GM21825 (cell line): ENCODE measurements around the gene ANO7.

Source experiments
- ATAC-seq: cut with Tn5 transposase; IDR thresholded peaks from one replicate; pipeline ENCODE4 v1.9.1; 2021; ENCODE audit warnings: mild to moderate bottlenecking, moderate library complexity; ENCODE audit not compliant: unreplicated experiment

ANO7 gene

DNA sequence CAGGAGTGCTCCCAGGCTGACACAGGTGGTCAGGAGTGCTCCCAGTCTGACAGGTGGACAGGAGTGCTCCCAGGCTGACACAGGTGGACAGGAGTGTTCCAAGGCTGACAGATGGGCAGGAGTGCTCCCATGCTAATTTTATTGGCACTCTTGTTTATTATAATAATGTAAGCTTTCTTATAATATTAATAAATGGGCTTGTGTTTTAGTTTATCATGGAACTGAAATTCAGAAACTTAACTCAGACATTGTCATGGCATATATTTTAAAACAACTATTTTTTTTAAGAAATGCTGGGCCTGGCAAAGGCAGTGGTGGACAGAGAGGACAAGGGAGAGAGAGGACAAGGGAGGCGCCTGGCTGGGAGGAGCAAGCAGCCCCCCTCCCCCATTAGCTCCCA, 18.7 kb downstream of the ANO7 start:
- no peak for ATAC-seq

DNA sequence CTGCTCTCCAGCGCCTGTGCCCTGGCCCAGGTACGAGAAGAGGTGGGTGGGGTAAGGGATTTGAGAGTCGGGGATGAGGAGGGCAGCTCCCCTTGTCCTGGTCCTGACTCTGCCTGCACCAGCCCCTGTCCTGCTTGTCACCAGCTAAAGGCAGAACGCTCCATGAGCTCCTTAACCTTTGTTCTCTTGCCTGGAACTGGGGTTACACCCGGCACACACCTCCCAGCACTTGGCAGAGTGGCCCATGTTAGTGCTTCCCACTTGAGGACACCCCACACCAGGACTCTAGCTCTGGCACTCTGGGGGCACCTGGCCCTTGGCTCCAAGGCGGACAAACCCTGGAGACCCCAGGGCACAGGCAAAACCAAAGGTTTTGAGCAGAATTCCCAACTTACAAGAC, 19.2 kb downstream of the ANO7 start:
- no peak for ATAC-seq

DNA sequence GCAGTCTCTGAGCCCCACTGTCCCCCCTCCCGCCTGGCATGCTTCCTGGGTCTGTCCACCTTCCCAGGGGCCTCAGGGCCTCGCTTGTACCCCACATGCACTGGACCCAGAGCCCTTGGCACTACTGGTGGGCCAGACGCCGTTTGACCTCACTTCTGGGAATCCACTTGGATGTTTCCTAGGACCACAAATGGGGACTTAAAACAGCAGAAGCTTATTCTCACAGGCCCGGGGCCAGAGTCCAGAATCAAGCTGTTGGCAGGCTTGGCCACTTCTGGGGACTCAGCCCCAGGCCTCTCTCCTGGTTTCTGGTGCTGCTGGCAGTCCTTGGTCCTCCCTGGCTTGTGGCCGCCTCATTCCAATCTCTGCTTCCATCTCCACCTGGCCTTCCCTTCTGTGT, 19.6 kb downstream of the ANO7 start:
- ATAC-seq = no peak

DNA sequence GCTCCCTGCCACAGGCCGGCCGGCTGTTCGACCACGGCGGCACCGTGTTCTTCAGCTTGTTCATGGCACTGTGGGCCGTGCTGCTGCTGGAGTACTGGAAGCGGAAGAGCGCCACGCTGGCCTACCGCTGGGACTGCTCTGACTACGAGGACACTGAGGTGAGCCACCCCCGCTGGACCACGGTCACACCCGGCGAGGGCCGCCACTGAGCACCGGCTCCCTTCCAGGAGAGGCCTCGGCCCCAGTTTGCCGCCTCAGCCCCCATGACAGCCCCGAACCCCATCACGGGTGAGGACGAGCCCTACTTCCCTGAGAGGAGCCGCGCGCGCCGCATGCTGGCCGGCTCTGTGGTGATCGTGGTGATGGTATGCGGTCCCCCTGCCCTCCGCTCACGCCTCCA, 20.8 kb downstream of the ANO7 start:
- no peak for ATAC-seq

DNA sequence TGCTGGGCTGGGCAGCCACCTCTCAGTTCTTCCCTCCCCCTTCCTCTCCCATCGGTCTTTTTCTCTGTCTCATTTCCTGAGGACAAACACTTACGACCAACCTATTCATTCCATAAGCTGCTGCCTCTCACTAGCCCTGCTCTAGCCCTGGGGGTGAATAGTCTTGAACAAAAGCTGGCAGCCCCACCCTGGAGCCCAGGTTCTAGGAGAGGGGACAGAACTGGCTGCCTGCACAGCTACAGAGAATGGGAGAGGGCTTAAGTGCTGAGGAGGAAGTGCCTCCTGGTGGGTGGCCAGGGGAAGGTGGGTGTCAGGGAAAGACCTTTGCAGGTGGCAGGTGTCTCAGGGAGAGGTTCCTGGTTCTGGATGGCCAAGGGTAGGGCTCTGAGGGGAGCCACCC, 22.8 kb downstream of the ANO7 start:
- ATAC-seq = no peak

DNA sequence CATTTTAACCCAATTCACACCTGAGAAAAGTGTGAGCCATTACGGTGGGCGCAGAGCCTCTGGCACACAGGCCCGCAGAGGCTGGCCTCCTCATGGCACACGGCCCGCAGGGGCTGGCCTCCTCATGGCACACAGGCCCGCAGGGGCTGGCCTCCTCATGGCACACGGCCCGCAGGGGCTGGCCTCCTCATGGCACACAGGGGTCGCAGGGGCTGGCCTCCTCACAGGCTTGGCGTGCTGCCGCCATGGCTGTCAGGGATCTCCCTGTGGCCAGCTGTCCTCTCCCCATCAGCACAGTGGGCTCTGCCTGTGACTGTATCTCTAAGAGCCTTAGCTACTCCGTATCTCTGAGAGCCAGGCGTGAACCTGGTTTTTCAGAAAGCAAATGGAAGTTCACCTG, 24.6 kb downstream of the ANO7 start:
- no peak for ATAC-seq

DNA sequence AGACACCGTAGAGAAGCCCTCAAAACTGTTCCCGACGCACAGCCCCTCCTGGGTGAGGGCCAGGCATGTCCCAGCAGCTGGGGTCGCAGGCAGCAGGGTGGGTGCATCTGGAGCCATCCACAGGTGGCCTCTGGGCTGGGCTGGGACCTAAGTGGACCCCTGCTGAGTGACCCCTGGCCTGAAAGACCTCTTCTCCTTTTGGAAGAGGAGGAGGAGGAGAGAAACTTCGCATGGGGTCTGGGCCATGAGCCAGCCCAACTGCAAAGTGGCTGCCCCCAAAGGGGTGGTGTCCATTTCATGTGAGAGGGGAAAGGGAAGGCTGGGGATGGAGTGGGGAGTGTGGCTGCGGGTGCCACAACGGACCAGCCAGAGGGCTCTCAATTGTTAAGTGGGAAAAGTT, 25.1 kb downstream of the ANO7 start:
- ATAC-seq = no peak

DNA sequence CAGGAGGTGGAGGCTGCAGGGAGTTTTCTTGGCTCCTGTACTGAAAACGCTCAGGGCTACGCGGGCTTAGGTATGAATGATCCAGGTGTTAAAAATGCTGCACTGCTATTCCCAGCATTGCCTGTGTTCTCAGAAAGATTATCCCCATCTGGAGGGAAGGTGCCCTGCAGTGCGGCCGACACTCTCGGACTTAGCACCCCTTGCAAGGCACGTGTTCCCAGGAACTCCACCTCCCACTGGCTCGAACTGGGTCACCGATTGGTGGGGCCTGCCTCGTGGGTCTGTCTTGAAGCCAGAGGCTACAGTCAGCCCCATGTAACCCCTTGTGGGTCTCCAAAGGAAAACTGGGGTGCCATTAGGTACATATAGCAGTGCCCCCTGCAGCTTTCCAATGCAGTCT, 25.7 kb downstream of the ANO7 start:
- no peak for ATAC-seq

DNA sequence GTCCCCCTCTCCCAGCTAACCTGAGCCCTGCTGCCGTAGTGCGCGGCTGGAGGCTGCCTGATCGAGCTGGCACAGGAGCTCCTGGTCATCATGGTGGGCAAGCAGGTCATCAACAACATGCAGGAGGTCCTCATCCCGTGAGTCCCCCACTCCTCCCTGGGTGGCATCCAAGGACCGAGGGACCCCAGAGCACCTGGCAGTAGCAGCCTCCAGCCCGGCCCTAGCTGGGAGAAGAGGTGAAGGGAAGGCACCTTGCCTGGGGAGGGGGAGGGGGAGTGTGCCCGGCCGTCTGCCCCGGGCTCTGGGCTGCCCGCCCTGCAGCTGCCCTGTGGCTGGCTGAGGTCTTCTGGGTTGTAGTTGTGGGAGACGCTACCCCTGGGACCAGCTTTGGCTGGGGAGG, 26.3 kb downstream of the ANO7 start:
- no peak for ATAC-seq

DNA sequence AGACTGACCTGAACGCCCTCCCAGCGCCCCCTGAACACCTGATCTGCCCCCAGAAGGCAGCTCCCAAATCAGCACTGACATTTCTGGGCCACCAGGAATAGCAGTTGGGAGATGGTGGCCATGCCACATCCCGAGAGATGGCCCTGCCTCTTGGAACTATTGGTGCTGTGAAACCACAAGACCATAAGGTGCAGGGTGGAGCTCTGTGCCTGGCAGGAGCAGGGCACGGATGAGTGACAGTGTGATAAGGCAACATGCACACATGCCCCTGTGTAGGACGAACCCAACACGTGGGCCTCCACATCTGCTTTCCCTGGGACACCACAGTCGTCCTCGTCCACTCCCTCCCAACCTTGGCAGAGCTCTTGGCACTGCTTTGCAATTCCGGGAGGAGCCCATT, 26.9 kb downstream of the ANO7 start:
- no peak for ATAC-seq

DNA sequence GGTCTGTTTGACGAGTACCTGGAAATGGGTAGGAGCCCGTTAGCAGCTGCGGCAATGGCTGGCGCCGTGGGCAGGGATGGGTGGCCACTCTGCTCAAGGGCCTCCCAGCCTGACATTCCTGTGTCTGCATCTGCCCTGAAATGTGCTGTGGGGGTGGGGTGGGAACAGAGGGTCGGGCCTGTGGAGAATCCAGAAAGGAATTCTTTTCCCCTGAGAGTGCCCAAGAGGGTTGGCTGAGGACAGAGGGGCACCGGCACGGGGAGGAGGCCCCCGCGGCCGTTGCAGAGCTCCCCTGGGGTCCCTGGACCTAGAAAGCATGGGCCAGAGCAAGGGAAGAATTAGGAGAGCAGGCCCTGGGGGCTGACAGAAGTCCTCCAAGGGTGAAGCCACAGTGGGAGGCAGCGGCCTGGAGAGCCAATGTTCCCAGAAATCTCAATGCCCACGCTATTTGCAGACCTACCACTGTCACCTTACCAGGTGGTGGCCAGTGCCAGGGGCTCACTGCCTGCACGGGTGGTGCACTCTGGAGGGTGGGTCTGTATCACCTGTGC, 27.8 kb downstream of the ANO7 start:
- ATAC-seq = no peak

DNA sequence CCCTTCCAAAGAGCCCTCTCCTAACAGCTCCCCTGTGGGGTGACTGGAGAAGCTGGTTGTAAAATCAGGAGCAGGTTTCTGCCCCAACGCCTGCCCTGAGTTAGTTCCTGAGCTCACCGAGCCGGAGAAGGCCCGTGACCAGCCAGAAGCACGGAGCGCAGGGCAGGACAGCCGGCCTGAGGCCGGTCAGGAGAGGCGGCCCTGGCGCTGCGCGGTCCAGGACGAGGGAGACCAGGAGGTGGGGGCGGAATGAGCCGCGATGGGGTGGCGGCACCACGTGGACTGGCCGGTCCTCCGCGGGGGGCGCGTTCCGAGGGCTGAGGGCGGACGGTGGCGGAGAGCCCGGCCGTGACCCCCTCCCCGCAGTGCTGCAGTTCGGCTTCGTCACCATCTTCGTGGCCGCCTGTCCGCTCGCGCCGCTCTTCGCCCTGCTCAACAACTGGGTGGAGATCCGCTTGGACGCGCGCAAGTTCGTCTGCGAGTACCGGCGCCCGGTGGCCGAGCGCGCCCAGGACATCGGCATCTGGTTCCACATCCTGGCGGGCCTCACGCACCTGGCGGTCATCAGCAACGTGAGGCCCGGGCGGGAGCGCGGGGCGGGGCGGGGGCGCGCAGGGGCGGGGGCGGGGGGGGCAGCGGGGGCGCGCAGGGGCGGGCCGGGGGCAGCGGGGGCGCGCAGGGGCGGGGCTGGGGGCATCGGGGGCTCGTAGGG, 29.0 kb downstream of the ANO7 start:
- peak; percentile 50 for ATAC-seq

DNA sequence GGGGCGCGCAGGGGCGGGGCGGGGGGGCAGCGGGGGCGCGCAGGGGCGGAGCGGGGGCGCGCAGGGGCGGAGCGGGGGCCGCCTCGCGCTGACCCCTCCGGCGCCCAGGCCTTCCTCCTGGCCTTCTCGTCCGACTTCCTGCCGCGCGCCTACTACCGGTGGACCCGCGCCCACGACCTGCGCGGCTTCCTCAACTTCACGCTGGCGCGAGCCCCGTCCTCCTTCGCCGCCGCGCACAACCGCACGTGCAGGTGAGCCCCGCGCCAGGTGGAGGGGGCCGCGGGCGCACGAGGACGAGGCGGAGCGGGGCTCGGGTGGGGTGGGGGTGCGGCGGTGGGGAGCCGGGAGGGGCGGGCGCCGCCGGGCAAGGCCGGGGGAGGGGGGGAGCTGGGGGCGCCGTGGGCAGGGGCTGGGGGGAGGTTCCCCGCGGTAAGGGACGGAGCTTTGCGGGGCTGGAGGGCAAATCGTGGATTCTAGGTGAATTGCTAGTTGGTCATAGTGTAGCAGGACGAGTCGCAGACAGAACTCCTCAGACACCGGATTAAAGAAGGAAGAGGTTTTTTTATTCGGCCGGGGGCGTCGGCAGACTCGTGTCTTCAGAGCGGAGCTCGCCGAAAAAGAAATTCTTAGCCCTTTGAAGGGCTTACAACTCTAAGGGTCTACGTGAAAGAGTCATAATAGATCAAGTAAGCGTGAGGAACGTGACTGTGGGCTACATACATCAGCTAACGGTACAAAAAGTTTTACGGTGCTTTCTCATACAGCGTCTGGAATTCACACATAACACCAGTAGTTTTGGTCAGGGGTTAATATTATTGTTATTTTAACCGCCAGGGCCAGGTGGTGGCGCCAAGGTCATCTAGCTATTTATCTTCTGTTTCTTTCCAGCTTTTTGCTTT, 29.9 kb downstream of the ANO7 start:
- no peak for ATAC-seq

DNA sequence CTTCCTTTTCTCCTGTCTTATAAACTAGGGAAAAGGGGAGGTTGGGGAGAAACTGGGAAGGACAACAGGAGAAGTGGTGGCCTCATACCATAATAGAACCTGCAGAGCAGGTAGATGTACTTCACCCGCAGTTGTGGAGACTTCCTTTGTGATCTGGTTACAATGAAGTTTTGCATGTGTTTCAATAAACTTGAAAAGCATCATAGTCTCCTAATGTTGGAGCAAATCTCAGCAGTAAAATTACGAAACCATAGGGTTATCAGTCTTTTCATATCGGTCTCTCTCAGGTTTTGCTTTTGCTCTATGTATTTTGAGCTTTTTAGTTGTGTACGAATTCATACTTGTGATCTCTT, 30.5 kb downstream of the ANO7 start:
- no peak for ATAC-seq

DNA sequence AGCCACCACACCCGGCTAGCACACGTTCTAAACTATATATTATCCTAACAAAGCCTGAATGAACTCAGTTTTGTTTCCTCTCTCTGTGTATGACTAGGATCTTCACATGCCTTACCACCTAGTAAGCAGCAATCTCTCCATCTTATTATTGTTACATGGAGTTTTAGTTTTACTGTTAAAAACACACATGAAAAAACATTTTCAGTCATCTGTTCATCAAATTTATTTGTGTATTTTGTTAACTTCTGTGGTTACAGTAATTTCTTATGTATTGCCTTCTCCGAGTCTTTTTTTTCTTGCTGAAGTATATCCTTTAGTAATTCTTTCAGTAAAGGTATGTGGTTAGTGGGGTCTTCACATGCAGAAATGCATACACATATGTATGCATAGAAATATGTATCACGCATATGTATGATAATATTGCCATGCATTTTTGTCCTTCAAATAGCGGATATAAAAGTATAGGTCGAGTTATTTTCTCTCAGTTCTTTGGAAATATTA, 31.4 kb downstream of the ANO7 start:
- ATAC-seq = no peak

DNA sequence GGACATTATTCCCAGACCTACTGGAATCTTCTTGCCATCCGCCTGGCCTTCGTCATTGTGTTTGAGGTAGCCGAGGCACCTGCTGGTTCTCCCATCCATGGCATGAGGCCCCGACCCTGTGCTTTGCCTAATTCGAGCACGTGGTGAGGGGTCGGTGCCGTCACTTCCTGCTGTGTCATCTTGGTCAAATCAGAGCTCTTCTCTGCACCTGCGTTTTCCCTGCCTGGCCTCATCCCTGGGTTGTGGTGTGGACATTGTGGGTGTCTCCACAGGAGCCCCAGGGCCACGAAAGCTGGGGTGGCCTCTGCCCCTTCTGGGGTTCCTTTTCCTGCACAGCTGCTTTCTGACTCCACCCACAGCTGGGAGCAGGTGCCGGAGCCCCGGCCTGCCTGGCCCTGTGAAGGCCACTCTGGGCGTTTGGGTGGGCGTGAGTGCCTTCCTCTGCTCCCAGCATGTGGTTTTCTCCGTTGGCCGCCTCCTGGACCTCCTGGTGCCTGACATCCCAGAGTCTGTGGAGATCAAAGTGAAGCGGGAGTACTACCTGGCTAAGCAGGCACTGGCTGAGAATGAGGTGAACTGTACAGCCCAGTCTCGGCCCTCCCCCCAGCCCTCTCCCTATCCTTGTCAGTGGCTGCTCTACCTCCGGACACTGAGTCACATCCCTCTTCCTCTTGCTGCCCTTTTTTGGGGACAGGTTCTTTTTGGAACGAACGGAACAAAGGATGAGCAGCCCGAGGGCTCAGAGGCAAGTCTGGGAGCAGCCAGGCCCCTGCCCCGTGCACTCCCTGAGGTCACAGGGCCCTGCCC, 34.9 kb downstream of the ANO7 start:
- ATAC-seq = no peak

DNA sequence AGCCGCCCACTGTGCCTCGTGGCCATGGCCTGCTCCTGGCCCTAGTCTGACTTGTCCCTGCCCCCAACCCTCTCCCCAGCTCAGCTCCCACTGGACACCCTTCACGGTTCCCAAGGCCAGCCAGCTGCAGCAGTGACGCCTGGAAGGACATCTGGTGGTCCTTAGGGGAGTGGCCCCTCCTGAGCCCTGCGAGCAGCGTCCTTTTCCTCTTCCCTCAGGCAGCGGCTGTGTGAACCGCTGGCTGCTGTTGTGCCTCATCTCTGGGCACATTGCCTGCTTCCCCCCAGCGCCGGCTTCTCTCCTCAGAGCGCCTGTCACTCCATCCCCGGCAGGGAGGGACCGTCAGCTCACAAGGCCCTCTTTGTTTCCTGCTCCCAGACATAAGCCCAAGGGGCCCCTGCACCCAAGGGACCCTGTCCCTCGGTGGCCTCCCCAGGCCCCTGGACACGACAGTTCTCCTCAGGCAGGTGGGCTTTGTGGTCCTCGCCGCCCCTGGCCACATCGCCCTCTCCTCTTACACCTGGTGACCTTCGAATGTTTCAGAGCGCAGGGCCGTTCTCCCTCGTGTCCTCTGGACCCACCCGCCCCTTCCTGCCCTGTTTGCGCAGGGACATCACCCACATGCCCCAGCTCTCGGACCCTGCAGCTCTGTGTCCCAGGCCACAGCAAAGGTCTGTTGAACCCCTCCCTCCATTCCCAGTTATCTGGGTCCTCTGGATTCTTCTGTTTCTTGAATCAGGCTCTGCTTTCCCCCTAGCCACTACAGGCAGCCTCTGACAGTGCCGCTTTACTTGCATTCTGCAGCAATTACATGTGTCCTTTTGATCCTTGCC, 35.8 kb downstream of the ANO7 start:
- no peak for ATAC-seq

DNA sequence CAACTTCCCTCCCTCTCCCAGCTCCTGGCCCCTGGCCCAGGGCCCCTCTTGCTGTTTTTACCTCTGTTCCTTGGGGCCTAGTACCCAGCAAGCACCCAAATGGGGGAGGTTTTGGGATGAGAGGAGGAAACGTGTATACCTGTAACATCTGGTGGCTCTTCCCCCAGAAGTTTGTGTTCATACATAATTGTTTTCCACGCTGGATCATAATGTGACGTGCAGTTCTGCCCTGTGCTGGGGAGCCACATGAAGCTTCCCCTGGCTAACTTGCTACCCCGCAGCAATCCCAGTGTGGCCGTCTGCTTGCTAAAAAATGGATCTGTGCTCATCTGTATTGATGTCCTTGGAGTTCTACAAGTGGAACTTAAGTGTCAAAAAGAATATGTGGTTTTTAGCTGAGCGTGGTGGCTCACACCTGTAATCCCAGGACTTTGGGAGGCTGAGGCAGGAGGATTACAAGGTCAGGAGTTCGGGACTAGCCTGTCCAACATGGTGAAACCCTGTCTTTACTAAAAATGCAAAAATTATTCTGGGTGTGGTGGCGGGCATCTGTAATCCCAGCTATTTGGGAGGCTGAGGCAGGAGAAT, 36.5 kb downstream of the ANO7 start:
- no peak for ATAC-seq

DNA sequence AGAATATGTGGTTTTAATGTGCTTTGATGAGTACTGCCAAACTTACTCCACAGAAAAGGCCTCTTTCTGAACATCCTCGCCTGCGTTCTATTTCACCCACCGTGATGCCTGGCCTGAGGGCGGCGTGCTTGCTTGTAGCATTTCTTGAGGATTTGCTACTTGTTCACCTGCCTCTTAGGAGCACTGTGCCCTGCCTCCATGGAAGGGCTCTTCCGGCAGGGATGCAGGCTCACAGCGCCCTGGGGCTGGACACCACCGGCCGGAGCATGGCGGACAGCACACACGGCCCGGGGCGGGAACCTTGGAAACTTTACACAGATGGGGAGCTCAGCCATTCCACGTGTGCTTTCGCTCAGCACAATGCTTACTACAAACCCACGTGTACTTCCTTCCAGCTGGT, 37.1 kb downstream of the ANO7 start:
- no peak for ATAC-seq

DNA sequence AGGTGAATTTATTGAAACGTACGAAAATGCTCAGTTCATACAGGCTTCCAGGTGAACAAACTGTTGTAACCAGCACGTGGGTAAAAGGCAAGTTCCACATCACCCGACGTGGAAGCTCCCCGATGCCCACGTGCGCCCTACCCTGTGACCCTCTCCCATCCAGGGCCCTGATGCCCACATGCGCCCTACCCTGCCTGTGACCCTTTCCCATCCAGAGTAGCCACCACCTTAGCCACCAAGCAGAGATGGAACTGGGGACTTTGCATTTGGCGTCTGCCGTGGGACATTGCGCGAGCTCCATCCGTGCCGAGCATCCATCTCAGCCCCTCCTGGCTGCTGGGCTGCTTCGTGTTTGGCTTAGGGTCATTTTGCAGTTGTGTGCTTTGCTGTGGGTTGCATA, 37.5 kb downstream of the ANO7 start:
- no peak for ATAC-seq
